NCI-H748 (cell line): ENCODE data around the gene NKG7.
"Not testable (repeated sequence)": the region's sequence is repeated elsewhere in the genome, so short reads cannot be mapped to it uniquely, and the experiment has no call there.

ENCODE experiments used
- DNase-seq: peaks from one replicate; lab custom pipeline; 2025; ENCODE audit not compliant: unreplicated experiment; lab: John Stamatoyannopoulos, UW

NKG7 gene

GRCh38 chr19:51372649-51373504 is at the start of gene NKG7:
NKG7 (minus strand) TSS chr19:51372654; CDS start chr19:51372535, 119 bp downstream.
- no peak for DNase-seq

GRCh38 chr19:51422053-51422448 is 49.6 kb upstream of the NKG7 start:
- DNase-seq: peak; percentile 65

- DNase-seq: no peak
Measured at GRCh38 chr19:51421229-51422052, 49.0 kb upstream of the NKG7 start.

DNA sequence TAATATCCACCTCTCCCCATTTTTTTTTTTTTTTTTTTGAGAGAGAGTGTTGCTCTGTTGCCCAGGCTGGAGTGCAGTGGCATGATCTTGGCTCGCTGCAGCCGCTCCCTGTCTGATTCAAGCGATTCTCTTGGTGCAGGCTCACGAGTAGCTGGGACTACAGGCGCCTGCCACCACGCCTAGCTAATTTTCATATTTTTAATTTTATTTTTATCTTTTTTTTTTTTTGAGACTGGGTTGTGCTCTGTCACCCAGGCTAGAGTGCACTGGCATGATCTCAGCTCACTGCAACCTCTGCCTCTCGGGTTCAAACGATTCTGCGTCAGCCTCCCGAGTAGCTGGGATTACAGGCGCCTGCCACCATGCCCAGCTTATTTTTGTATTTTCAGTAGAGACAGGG is 48.1 kb upstream of the NKG7 start:
- not testable (repeated sequence) for DNase-seq

DNA sequence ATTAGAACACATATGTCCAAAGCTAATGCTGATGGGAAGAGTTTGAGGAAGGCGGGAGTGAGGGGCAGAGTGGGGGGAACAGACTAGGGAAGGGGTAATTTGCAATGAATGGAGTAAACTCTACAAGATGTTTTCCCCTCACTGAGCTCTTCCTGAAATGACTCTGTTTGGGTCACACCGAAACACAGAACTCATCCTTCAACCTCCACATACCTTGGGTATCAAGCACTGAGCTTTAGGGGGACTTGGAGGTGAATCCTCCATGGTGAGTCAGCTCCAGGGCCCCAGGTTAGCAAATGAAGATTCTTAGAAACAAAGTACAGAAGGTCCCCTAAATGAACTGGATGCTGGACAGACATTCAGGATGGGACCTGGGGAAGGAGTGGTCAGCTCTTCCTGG is 46.3 kb upstream of the NKG7 start:
- DNase-seq: no peak

DNA sequence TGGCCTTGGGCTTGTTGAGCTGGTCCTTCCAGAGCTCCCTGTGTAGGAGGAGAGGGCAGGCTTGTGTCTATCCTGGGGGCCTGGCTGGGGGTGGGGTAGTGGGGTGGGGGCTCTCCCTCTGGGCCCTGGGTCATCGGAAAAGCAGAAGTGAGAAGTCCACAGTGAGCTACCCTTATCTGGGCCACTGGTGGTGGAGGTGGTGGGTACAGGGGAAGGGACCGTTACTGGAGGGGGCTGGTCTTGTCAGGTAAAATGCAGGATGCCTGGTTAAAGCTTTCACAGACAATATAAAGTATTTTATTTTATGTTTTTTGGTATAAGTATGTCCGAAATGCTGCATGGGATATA is 45.3 kb upstream of the NKG7 start:
- no peak for DNase-seq

DNA sequence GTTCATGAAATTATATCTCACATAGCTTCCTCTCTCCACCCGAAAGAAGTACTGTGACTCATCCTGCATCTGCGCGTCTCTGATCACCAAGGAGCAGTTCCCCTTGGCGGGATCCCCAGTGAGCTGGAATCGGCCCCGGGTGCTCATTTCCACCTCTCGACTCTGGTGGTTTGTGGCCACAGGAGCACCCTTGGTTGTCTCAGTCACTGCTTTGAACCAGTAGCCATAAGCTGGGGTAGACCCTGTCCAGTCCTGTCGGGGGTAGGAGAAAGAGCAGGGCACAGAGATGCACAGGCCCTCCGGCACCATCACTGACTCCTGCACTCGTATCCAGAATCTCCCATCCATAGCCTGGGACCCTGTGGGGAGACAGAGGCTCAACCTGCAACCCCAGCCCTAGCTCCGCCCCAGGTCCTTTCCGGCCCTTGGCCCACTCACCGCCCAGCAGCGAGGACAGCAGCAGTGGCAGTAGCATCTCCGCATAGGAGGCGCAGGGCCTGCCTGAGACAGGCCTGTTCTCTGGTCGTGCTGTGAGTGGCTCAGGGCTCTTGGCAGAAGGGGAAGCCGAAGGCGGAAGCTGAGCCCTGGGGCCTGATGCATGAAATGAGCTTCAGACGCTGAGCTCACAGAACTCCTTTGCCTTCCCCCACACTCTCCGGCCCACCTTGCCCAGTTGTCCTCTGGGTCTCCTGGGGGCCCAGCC is 44.8 kb upstream of the NKG7 start, which contains the start of gene SIGLEC10:
SIGLEC10 (minus strand) TSS at position 536 of the 703 bp plus-strand sequence; CDS start at position 475, 61 bp downstream.
- no peak for DNase-seq

GRCh38 chr19:51416422-51416821 is 44.0 kb upstream of the NKG7 start:
- DNase-seq: not testable (repeated sequence)

GRCh38 chr19:51415187-51415586 is 42.7 kb upstream of the NKG7 start:
- DNase-seq: no peak

DNA sequence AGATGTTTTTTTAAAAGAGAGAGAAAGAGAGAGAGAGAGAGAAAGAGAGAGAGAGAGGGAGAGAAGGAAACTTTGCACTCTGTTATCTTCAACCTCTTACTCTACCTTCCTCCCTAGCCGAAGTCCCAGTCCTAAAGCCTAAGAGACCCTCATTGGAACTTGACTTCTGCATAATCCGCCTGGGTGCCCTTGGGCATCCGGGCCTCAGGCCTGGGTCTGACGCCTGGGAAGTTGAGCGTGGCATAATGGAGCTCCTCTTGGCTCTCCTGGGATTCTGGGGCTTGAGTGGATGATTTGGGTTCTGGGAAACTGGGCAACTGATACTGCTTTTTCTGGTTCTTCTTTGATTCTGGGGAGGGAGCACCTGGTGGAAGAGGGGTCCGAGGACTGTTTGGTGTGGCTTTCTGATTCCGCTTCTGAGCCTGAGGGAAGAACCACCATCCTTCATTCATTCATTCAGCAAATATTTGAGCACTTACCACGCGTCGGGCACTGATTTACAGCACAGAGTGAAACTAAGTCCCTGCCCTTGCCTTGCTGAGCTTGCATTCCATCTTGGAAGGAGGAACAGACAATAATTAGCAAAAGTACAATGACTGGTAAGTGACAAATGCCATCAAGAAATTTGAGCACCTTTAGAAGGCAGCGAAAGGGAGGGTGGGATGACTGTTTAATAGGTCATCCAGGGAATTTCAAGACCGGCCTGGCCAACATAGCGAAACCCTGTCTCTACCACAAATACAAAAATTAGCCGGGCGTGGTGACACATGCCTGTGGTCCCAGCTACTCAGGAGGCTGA is 38.7 kb upstream of the NKG7 start:
- DNase-seq: no peak

GRCh38 chr19:51407511-51408131 is 35.2 kb upstream of the NKG7 start:
- no peak for DNase-seq

DNA sequence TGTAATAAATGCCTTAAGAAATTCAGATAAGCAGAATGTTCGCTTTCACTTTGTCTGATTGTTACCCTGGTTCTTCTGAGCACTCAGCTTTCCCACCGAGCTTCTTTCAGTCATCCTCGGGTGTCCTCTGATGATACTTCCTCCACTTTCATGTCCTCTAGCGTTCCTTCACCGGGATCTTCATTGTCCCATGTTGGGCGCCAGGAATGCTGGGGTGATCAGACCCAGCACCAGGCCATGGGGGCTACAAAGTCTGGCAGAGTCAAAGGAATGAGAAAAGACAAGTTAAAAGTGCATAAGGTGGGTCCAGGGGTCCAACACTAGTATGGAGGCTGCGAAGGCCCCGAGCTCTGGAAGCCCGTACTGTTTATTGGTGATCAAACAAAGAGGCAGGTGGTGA is 29.7 kb upstream of the NKG7 start:
- DNase-seq: no peak

DNA sequence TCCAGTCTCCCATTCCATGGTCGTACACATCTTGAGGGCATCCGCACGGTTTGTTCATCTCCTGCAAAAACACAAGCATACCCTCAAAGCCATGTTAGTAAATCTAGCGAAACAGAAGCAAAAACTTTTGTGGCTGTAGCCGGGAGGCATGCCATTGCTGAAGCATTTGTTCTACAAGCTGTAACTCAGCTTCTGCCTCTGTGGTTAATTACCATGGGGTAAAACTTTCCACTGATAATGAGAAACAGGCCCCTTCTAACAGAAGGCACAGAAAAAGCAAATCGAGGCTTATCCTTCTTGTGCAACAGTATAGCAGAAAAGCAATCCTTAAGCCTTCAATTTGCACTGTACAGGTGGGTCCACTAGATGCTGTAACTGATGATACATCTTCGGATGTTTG is 27.5 kb upstream of the NKG7 start:
- DNase-seq: not testable (repeated sequence)

- no peak for DNase-seq
Measured at GRCh38 chr19:51399231-51399630, 26.8 kb upstream of the NKG7 start.

DNA sequence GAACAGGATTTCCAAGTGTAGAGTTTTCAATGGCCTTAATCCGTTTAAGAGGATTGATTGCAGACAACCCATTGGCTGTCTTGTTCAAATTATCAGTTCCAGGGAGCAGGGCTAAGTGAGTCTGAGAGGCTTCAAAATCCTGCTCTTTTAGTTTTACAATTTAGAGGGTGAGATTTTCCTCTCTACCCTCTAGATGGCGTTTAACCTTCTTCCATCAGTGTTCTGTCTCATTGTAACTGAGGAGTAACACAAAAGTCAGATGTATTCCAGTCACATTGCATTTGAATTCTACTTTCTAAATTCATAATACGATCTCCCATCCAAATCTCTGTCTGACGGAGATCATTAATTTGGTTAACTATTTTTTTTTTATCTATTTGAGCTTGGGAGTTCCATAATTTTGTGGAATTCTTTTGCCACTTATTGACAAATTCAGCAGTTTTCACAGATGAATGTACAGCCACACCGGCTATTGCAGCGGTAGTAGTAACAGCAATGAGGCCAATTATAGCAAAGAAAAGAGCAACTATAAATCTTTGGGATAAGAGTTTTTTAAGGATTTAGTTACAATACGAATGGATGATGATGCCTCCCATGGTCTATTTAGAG is 25.7 kb upstream of the NKG7 start:
- DNase-seq: peak; percentile 11

GRCh38 chr19:51397453-51397852 is 25.0 kb upstream of the NKG7 start:
- not testable (repeated sequence) for DNase-seq

DNA sequence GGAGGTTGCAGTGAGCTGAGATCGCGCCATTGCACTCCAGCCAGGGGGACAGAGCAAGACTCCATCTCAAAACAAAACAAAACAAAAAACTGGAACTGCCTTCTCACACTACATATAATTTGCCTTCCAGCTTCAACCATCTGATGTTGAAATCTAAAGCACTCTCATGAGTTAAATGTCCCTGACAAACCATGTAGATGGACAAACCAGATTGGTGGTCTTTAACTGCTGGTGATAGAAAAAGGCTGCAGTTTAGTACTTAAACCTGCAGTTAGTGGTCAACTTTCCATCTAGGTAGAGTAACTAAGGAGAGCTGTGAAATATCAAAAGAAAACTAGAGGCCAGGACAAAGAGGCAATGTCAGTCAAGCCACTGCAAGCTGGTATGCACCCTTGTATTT is 23.7 kb upstream of the NKG7 start:
- DNase-seq: no peak

DNA sequence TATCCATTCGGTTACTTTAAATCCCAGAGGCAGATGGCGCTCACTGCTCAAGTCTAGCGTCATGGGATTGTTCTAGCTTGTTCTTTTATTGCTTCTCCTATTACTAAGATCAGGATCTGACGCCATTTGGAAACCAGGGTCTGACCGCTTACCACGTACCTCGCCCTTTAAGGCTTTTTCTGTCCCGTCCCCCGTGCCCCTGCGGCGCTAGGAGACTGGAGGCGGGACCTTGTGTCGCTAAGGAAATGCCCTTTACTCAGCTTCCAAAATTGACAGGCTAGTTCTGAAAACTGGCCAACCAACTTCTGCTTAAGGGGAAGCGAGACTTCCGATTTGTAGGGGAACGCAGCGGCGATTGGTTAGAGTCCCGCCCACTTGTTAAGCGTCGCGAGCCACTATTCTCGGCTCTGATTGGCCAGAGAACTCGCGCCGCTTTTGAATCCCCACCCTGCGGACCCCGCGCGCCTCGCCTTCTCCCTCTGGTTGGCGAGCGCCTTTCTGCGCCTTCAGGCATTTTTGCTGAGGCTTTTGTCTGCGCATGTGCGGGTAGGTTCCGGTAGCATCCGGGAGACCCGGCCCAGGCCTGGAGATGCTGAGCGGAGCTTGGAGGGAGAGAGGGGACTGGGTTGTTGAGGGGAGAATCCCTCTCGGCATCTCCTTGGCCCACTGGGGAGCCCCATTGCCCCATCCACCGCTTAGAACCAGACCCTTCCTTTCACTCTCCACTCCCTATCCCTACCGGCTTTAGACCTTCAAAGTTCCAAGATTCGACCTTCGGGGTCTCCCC is 21.8 kb upstream of the NKG7 start:
- peak; percentile 97 for DNase-seq

- DNase-seq: no peak
Measured at GRCh38 chr19:51392701-51393100, 20.2 kb upstream of the NKG7 start.
